Gastrocnemius medialis (tissue), 4 donors: ENCODE results near the gene RUNX1. TPM values are rescaled to one million over a fixed set of nuclear protein-coding genes. Genes with fewer than 3 reads are reported as not detected.
"Not testable (repeated sequence)": the region's sequence is repeated elsewhere in the genome, so short reads cannot be mapped to it uniquely, and the experiment has no call there.

Source experiments
- ATAC-seq, 2 donors: fragments of 150-250 bp; one replicate each; pipeline ENCODE4 v1.9.1; 2016
- DNase-seq, 2 donors: peaks; one replicate each; pipeline ENCODE4 v3.0.0-alpha.2; 2019
- H3K27ac ChIP-seq, 4 donors: fragments of 200-600 bp; sonication (generic); 1 replicate in 1 of 4; 2 replicates in 3 of 4; pipeline ENCODE4 v1.5.1; 2016 to 2018; ENCODE audit warnings: mild to moderate bottlenecking in 2 of 4, moderate library complexity in 1 of 4
- H3K27me3 ChIP-seq, 3 donors: fragments of 200-600 bp; sonication (generic) in 2 of 3; 1 replicate in 1 of 3; 2 replicates in 2 of 3; pipeline versions ENCODE4 v1.5.1 to v1.6.0; 2016 to 2019; ENCODE audit warnings: mild to moderate bottlenecking in 1 of 3, moderate library complexity in 1 of 3
- H3K36me3 ChIP-seq, 2 donors: fragments of 200-600 bp; sonication (generic) in 1 of 2; one replicate each; pipeline ENCODE4 v1.5.1; 2017 to 2018
- H3K4me1 ChIP-seq, 2 donors: fragments of 200-600 bp; sonication (generic) in 1 of 2; one replicate each; pipeline ENCODE4 v1.5.1; 2016 to 2017; ENCODE audit warnings: mild to moderate bottlenecking in 2 of 2
- H3K4me3 ChIP-seq, 4 donors: fragments of 200-600 bp; sonication (generic) in 3 of 4; 1 replicate in 1 of 4; 2 replicates in 3 of 4; pipeline ENCODE4 v1.5.1; 2016 to 2019; ENCODE audit warnings: mild to moderate bottlenecking in 2 of 4
- H3K9me3 ChIP-seq, 3 donors: fragments of 200-600 bp; sonication (generic) in 2 of 3; 1 replicate in 1 of 3; 2 replicates in 2 of 3; pipeline ENCODE4 v1.5.1; 2016 to 2019
- CTCF ChIP-seq, 5 experiments: fragments of 450-650 bp in 3 of 5; fragments of 200-600 bp in 2 of 5; sonication (generic) in 2 of 5; IDR thresholded peaks in 4 of 5; conservative IDR thresholded peaks in 1 of 5; 1 replicate in 4 of 5; 2 replicates in 1 of 5; pipeline ENCODE4 v1.5.1; 2016 to 2019; ENCODE audit warnings: antibody characterized with exemption in 5 of 5, mild to moderate bottlenecking in 3 of 5, moderate library complexity in 3 of 5
- POLR2A ChIP-seq, 2 donors: fragments of 450-650 bp; IDR thresholded peaks; one replicate each; pipeline ENCODE4 v1.6.1; 2017; ENCODE audit warnings: antibody characterized with exemption in 2 of 2, mild to moderate bottlenecking in 2 of 2, moderate library complexity in 2 of 2
- in situ Hi-C, 4 donors: fragments of 200-750 bp; cut with MboI; loops; one replicate each; pipeline versions ENCODE4 v1.15.0 to v1.8.0; 2017; ENCODE audit warnings: low sequenced_read_pairs in 4 of 4
- intact Hi-C: fragments of 100-400 bp; cut with DNase I; formaldehyde crosslinking; loops from one replicate; pipeline ENCODE4 v1.15.1; 2023; ENCODE audit warnings: low total_unique reads
- total RNA-seq, 4 donors: library from RNA; depleted of rRNA; stranded (reverse); fragments of >200 nt; gene quantifications; one replicate each; pipeline versions ENCODE4 v1.1.0 to v1.2.3, GENCODE V29; 2016

Gene RUNX1
- total RNA-seq, 4 donors from 2014 or later: 8.0 to 20.9 (median 10.6) TPM

- in situ Hi-C loops (no loop called here), intact Hi-C loops (no loop called here)
- Histone ChIP-seq H3K9me3 (no peaks in the 10 kb centered on the region), H3K36me3 (no peaks in the 10 kb centered on the region), H3K27ac (no peak overlapping the region), H3K27me3 (no peaks in the 10 kb centered on the region), H3K4me3 (no peak overlapping the region), H3K4me1 (peaks cover 17 to 44% of the 10 kb centered on the region in 2 donors)
- TF ChIP-seq POLR2A (IDR thresholded peaks at IDR 0.05) (no peak), CTCF (IDR thresholded peaks at IDR 0.05 in 4 of 5, conservative IDR thresholded peaks at IDR 0.05 in 1 of 5) (no peak)
- DNase-seq: no peak
- no peak for ATAC-seq
These were observed 54.1 kb downstream of the RUNX1 start for GRCh38 chr21:34994766-34995631.

GRCh38 chr21:34993521-34993921 is 55.6 kb downstream of the RUNX1 start:
- DNase-seq, ATAC-seq, in situ Hi-C loops, H3K36me3 ChIP-seq, H3K27ac ChIP-seq, intact Hi-C loops, H3K27me3 ChIP-seq, H3K4me3 ChIP-seq, H3K9me3 ChIP-seq: not testable (repeated sequence)
- H3K4me1 ChIP-seq: peaks cover 10 to 34% of the 10 kb centered on the region in 2 donors

GRCh38 chr21:34992736-34993398 is 56.2 kb downstream of the RUNX1 start:
- no peaks in the 10 kb centered on the region for H3K27me3 ChIP-seq
- ATAC-seq (peak; percentile 86 to 91), DNase-seq (peak; percentile 59 to 79)
- H3K27ac ChIP-seq: no peak overlapping the region
- TF ChIP-seq CTCF (IDR thresholded peaks at IDR 0.05 in 4 of 5, conservative IDR thresholded peaks at IDR 0.05 in 1 of 5) (no peak), POLR2A (IDR thresholded peaks at IDR 0.05) (no peak)
- H3K4me3 ChIP-seq: no peak overlapping the region
- in situ Hi-C loops: no loop called here
- intact Hi-C loops: no loop called here
- H3K9me3 ChIP-seq: no peaks in the 10 kb centered on the region
- H3K4me1 ChIP-seq: peaks cover 9 to 28% of the 10 kb centered on the region in 2 donors
- H3K36me3 ChIP-seq: no peaks in the 10 kb centered on the region

- Histone ChIP-seq H3K9me3 (no peaks in the 10 kb centered on the region), H3K36me3 (no peaks in the 10 kb centered on the region), H3K4me3 (no peak overlapping the region), H3K27me3 (no peaks in the 10 kb centered on the region), H3K27ac (no peak overlapping the region), H3K4me1 (peaks cover 7 to 22% of the 10 kb centered on the region in 2 donors)
- ATAC-seq (peak in 1 of 2 donors; percentile 22), DNase-seq (no peak)
- intact Hi-C loops (no loop called here), in situ Hi-C loops (no loop called here)
- TF ChIP-seq CTCF (IDR thresholded peaks at IDR 0.05 in 4 of 5, conservative IDR thresholded peaks at IDR 0.05 in 1 of 5): no peak
These were observed 56.9 kb downstream of the RUNX1 start for GRCh38 chr21:34992180-34992579.

GRCh38 chr21:34991366-34991957 is 57.6 kb downstream of the RUNX1 start:
- no peak overlapping the region for H3K27ac ChIP-seq
- H3K9me3 ChIP-seq: no peaks in the 10 kb centered on the region
- peaks cover 0 to 4% (median 0%) of the 10 kb centered on the region in 3 donors for H3K27me3 ChIP-seq
- H3K4me1 ChIP-seq: peaks cover 0 to 16% of the 10 kb centered on the region in 2 donors
- intact Hi-C loops (no loop called here), in situ Hi-C loops (no loop called here)
- ATAC-seq: no peak
- no peak for DNase-seq
- TF ChIP-seq CTCF (IDR thresholded peaks at IDR 0.05 in 4 of 5, conservative IDR thresholded peaks at IDR 0.05 in 1 of 5) (no peak), POLR2A (IDR thresholded peaks at IDR 0.05) (no peak)
- no peaks in the 10 kb centered on the region for H3K36me3 ChIP-seq
- H3K4me3 ChIP-seq: no peak overlapping the region
